Caco-2 (cell line): ENCODE results near the gene PNLIPRP2. TPM values are rescaled to one million over a fixed set of nuclear protein-coding genes. Genes with fewer than 3 reads are reported as not detected.

ENCODE experiments used
- BruUV-seq: library from RNA; stranded (reverse); fragments of 400-500 nt; replicated peaks from 2 replicates; lab custom pipeline; 2021; lab: Mats Ljungman, UMichigan
- CTCF ChIA-PET: fragments of 300-600 bp; sonication (Branson Sonifier 250); formaldehyde crosslinking; loops from one replicate; lab custom pipeline; 2022; ENCODE audit warnings: antibody characterized with exemption; lab: Charles Lee
- POLR2A ChIA-PET: fragments of 300-600 bp; sonication (Branson Sonifier 250); formaldehyde crosslinking; loops from one replicate; lab custom pipeline; 2022; ENCODE audit warnings: antibody characterized with exemption; lab: Charles Lee
- DNase-seq, 2 experiments: peaks; one replicate each; pipeline versions ENCODE4 v3.0.0 to v3.0.0-alpha.2; 2020 to 2022
- H3K27me3 ChIP-seq: replicated peaks from 2 replicates; pipeline ENCODE4 v1.6.0; 2011; ENCODE audit warnings: low read length; ENCODE audit not compliant: control insufficient read depth, insufficient read depth
- H3K36me3 ChIP-seq: 2 replicates; pipeline ENCODE4 v1.5.1; 2011; ENCODE audit warnings: low read length; ENCODE audit not compliant: control insufficient read depth, insufficient read depth
- H3K4me1 ChIP-seq: fragments of 250-450 bp; sonication (Bioruptor Pico); 2 replicates; pipeline ENCODE4 v1.5.1; 2020; ENCODE audit warnings: mild to moderate bottlenecking
- H3K4me3 ChIP-seq: 2 replicates; pipeline ENCODE4 v1.5.1; 2011; ENCODE audit warnings: low read depth, mild to moderate bottlenecking, control low read depth, low read length
- H3K9me3 ChIP-seq: fragments of 250-450 bp; sonication (Bioruptor Pico); 2 replicates; pipeline ENCODE4 v1.5.1; 2020; ENCODE audit warnings: mild to moderate bottlenecking, moderate library complexity
- H3K27ac Mint-ChIP-seq: one replicate; pipeline ENCODE4 v1.8.0; 2022; ENCODE audit warnings: mixed read lengths; ENCODE audit not compliant: unreplicated experiment
- H3K27me3 Mint-ChIP-seq: one replicate; pipeline ENCODE4 v1.8.0; 2022; ENCODE audit warnings: mixed read lengths; ENCODE audit not compliant: insufficient read depth, unreplicated experiment
- H3K36me3 Mint-ChIP-seq: one replicate; pipeline ENCODE4 v1.8.0; 2022; ENCODE audit warnings: mild to moderate bottlenecking, mixed read lengths; ENCODE audit not compliant: insufficient read depth, unreplicated experiment
- H3K4me1 Mint-ChIP-seq: one replicate; pipeline ENCODE4 v1.8.0; 2022; ENCODE audit warnings: low read depth, mixed read lengths; ENCODE audit not compliant: unreplicated experiment
- H3K4me3 Mint-ChIP-seq: one replicate; pipeline ENCODE4 v1.8.0; 2022; ENCODE audit warnings: mild to moderate bottlenecking, moderate library complexity, mixed read lengths; ENCODE audit not compliant: unreplicated experiment
- H3K9me3 Mint-ChIP-seq: one replicate; pipeline ENCODE4 v1.8.0; 2022; ENCODE audit warnings: mixed read lengths; ENCODE audit not compliant: unreplicated experiment
- intact Hi-C: fragments of 100-400 bp; cut with micrococcal nuclease; formaldehyde crosslinking; loops from one replicate; pipeline ENCODE4 v1.10.0; 2022; ENCODE audit not compliant: unreplicated experiment
- total RNA-seq: library from RNA; stranded (reverse); gene quantifications from 2 replicates; pipeline ENCODE4 v1.2.3, GENCODE V29; 2022
- TF ChIP-seq, protein P1 (sequence below), 2 experiments: fragments of 200-600 bp in 1 of 2; IDR thresholded peaks; 1 replicate in 1 of 2; 2 replicates in 1 of 2; pipeline versions ENCODE4 v1.5.1 to v1.8.0; 2011 to 2022; ENCODE audit warnings: antibody characterized with exemption in 1 of 2, control low read depth in 1 of 2, inconsistent platforms in 1 of 2, low read depth in 1 of 2, low read length in 1 of 2, mild to moderate bottlenecking in 1 of 2, moderate library complexity in 1 of 2; ENCODE audit not compliant: insufficient read depth in 1 of 2, severe bottlenecking in 1 of 2, unreplicated experiment in 1 of 2

The PNLIPRP2 gene
- total RNA-seq, 1 experiment from 2014 or later, result 1.00 TPM

- H3K9me3 Mint-ChIP-seq, result no peaks in the 10 kb centered on the region
- no peak overlapping the region for H3K4me3 Mint-ChIP-seq
- H3K36me3 Mint-ChIP-seq, result no peaks in the 10 kb centered on the region
- no peak for DNase-seq
- no peak overlapping the region for H3K27ac Mint-ChIP-seq
- POLR2A ChIA-PET, result no interaction called here
- intact Hi-C loops, result no loop called here
- H3K4me1 Mint-ChIP-seq, result no peaks in the 10 kb centered on the region
- BruUV-seq, result no TSS peak
- H3K27me3 ChIP-seq, result no peaks in the 10 kb centered on the region
- H3K4me3 ChIP-seq, result no peak overlapping the region
- H3K36me3 ChIP-seq, result no peaks in the 10 kb centered on the region
- TF ChIP-seq, protein P1, sequence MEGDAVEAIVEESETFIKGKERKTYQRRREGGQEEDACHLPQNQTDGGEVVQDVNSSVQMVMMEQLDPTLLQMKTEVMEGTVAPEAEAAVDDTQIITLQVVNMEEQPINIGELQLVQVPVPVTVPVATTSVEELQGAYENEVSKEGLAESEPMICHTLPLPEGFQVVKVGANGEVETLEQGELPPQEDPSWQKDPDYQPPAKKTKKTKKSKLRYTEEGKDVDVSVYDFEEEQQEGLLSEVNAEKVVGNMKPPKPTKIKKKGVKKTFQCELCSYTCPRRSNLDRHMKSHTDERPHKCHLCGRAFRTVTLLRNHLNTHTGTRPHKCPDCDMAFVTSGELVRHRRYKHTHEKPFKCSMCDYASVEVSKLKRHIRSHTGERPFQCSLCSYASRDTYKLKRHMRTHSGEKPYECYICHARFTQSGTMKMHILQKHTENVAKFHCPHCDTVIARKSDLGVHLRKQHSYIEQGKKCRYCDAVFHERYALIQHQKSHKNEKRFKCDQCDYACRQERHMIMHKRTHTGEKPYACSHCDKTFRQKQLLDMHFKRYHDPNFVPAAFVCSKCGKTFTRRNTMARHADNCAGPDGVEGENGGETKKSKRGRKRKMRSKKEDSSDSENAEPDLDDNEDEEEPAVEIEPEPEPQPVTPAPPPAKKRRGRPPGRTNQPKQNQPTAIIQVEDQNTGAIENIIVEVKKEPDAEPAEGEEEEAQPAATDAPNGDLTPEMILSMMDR (IDR thresholded peaks at IDR 0.05; ENCODE audit: insufficient read depth in 1 of 2, low read depth in 1 of 2, low read length in 1 of 2, severe bottlenecking in 1 of 2, unreplicated experiment in 1 of 2), result no peak
- H3K4me1 ChIP-seq, result no peaks in the 10 kb centered on the region
- CTCF ChIA-PET, result no interaction called here
- peaks cover 3% of the 10 kb centered on the region for H3K27me3 Mint-ChIP-seq
- H3K9me3 ChIP-seq, result no peaks in the 10 kb centered on the region
Observed at GRCh38 chr10:116667484-116667883, 46.7 kb downstream of the PNLIPRP2 start.

DNA sequence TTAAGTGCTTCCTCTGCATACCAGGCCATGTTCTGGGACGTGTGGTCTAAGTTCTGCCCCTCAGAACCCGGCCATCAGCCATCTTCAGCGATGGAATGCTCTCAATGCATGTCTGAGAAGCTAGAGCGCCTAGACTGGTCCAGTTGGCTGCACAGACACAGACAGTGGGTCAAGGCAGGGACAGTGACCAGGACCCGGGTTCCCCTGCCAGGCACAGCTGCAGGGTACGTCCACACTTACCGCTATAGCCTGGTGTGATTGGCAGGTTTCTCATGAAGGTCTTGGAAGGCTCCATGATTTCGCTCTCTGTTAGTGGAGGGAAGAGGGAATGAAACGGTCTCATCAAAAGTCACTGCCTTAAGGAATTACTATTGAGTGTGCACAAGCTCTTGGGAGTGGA, 47.3 kb downstream of the PNLIPRP2 start:
- CTCF ChIA-PET, result no interaction called here
- Mint-ChIP-seq H3K36me3 (no peaks in the 10 kb centered on the region), H3K4me1 (no peaks in the 10 kb centered on the region), H3K27ac (no peak overlapping the region), H3K9me3 (no peaks in the 10 kb centered on the region), H3K4me3 (no peak overlapping the region), H3K27me3 (peaks cover 3% of the 10 kb centered on the region)
- intact Hi-C loops, result no loop called here
- no peaks in the 10 kb centered on the region for H3K27me3 ChIP-seq
- no peaks in the 10 kb centered on the region for H3K4me1 ChIP-seq
- H3K36me3 ChIP-seq, result no peaks in the 10 kb centered on the region
- H3K9me3 ChIP-seq, result no peaks in the 10 kb centered on the region
- DNase-seq, result no peak
- no peak overlapping the region for H3K4me3 ChIP-seq
- TF ChIP-seq, protein P1 (IDR thresholded peaks at IDR 0.05; ENCODE audit: insufficient read depth in 1 of 2, low read depth in 1 of 2, low read length in 1 of 2, severe bottlenecking in 1 of 2, unreplicated experiment in 1 of 2), result no peak
- BruUV-seq, result no TSS peak
- POLR2A ChIA-PET, result no interaction called here

GRCh38 chr10:116668446-116668845, 47.7 kb downstream of the PNLIPRP2 start:
- TF ChIP-seq, protein P1 (IDR thresholded peaks at IDR 0.05; ENCODE audit: insufficient read depth in 1 of 2, low read depth in 1 of 2, low read length in 1 of 2, severe bottlenecking in 1 of 2, unreplicated experiment in 1 of 2), result no peak

More at GRCh38 chr10:116668446-116668845, 47.7 kb downstream of the PNLIPRP2 start:
- no TSS peak for BruUV-seq
- H3K27ac Mint-ChIP-seq, result no peak overlapping the region
- no peaks in the 10 kb centered on the region for H3K36me3 ChIP-seq
- no peaks in the 10 kb centered on the region for H3K9me3 ChIP-seq
- no peaks in the 10 kb centered on the region for H3K4me1 Mint-ChIP-seq
- CTCF ChIA-PET, result no interaction called here
- H3K9me3 Mint-ChIP-seq, result no peaks in the 10 kb centered on the region
- H3K4me3 ChIP-seq, result no peak overlapping the region
- DNase-seq, result no peak
- no peaks in the 10 kb centered on the region for H3K27me3 ChIP-seq
- peaks cover 3% of the 10 kb centered on the region for H3K27me3 Mint-ChIP-seq
- H3K4me1 ChIP-seq, result no peaks in the 10 kb centered on the region
- POLR2A ChIA-PET, result no interaction called here
- H3K4me3 Mint-ChIP-seq, result no peak overlapping the region
- no peaks in the 10 kb centered on the region for H3K36me3 Mint-ChIP-seq
- intact Hi-C loops, result no loop called here
